Heart left ventricle (tissue), 13 donors: ENCODE results near the gene CHCHD6.

Experiments
- CTCF ChIP-seq, 12 donors: fragments of 200-600 bp; sonication (generic) in 4 of 12; IDR thresholded peaks; one replicate each; pipeline versions ENCODE4 v1.5.0 to v1.8.0; 2018 to 2022; ENCODE audit warnings: antibody characterized with exemption in 12 of 12, mild to moderate bottlenecking in 5 of 12
- POLR2A ChIP-seq, 2 donors: fragments of 450-650 bp; IDR thresholded peaks; one replicate each; pipeline ENCODE4 v1.6.1; 2017; ENCODE audit warnings: antibody characterized with exemption in 2 of 2, mild to moderate bottlenecking in 2 of 2, moderate library complexity in 2 of 2
- donor health status: ischemic (EF 13 %, LVEDD 7.1; RV severe dilation, severe dysfunction).
- donor health status: DM: no; HTN: yes; CAD: no.
- donor health status: DM: no; HTN: no; CAD: no.
- donor health status: ischemic (EF 25% LVEDD 6.9; RV normal size, moderate dysfunction).
- donor health status: ischemic (EF 25% LVEDD 5.7; RV mildly dilated, moderate dysfunction).
- donor health status: ischemic (EF 35%, LVEDD 5.7; RV mildly dilated, moderate dysfunction).
- donor health status: nonischemic (EF 11% LVEDD 7.7; RV severe dilation, severe dysfunction).
- donor health status: DM: yes; HTN: yes; CAD: no.
- donor health status: PGD.
- donor health status: ischemic (EF 29% LVEDD 5.4; RV normal size, mild dysfunction).
- donor health status: nonischemic (EF 23%, LVEDD 6.1; RV moderate dilation, normal function).

- TF ChIP-seq CTCF (IDR thresholded peaks at IDR 0.05) (no peak), POLR2A (IDR thresholded peaks at IDR 0.05) (no peak)
These were observed 268.8 kb downstream of the CHCHD6 start for GRCh38 chr3:126972866-126973265.
